Anterior cingulate cortex (tissue), 58 donors: Measurements from ENCODE around the gene TBC1D2B.
"Not testable (repeated sequence)": the region's sequence is repeated elsewhere in the genome, so short reads cannot be mapped to it uniquely, and the experiment has no call there.

Source experiments
- DNase-seq, 58 donors: peaks; one replicate each; lab custom pipeline; 2025; lab: John Stamatoyannopoulos, UW

TBC1D2B gene

DNA sequence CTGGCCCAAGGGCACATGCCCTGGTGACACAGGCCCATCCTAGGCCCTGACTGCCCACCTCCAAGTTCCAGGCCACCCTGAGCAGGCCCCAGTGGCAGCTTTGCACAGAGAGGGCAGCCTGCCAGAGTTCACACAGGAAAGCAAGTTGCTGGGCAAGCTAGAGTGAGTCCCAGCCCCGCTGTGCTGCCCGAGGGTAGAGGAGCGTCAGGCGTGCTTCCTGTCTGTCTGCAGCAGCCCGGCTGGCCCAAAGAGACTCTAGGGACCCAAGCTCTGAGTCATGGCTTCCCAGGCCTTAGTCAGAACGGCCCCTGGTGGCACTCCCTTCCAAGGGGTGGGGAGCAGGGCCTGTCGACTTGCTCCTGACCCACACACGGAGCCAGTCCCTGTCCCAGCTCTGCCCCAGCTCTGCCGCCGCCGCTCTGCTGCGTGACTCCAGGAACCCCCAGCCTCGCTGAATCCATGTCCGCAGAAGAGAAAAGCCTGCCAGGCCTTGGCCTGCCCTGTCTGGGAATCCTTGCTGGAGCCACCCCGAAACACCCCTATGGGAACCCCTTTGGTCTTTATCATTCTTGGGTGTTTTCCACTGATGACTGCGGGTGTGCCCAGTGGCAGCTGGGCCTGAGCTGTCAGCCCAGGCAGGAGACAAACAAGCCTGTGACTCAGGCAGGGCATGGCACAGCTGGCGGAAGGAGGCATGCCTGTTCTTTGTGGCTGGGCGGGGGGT lies 83.4 kb downstream of the TBC1D2B start:
- DNase-seq, result peak in 28 of 58 donors; percentile 8 to 93 (median 45)

DNA sequence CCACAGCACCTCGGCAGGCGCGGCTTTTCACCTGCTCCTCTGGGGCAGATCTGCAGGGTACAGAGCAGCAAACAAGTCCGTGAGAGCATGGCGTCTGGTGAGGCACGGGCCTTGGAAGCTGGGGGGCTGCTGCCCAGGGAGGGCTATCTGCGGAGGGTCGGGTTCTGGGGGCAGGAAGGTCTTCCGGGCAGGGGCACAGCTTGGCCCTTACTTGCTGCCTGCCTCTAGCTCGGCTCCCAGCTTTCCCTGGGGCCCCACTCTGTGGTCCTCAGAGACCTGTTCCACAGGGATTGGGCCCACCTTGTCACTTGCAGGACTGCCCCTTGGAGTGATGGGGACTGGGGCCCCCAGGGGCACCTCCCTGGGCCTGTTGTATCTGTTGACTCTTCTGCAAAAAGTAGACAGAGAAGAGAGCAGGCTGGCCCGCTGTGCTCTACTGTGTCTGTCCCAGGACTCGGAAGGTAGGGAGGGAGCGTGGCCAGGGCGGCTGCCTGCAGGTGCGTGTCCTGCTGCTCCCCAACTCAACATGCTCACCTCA lies 84.1 kb downstream of the TBC1D2B start:
- DNase-seq, result no peak

DNA sequence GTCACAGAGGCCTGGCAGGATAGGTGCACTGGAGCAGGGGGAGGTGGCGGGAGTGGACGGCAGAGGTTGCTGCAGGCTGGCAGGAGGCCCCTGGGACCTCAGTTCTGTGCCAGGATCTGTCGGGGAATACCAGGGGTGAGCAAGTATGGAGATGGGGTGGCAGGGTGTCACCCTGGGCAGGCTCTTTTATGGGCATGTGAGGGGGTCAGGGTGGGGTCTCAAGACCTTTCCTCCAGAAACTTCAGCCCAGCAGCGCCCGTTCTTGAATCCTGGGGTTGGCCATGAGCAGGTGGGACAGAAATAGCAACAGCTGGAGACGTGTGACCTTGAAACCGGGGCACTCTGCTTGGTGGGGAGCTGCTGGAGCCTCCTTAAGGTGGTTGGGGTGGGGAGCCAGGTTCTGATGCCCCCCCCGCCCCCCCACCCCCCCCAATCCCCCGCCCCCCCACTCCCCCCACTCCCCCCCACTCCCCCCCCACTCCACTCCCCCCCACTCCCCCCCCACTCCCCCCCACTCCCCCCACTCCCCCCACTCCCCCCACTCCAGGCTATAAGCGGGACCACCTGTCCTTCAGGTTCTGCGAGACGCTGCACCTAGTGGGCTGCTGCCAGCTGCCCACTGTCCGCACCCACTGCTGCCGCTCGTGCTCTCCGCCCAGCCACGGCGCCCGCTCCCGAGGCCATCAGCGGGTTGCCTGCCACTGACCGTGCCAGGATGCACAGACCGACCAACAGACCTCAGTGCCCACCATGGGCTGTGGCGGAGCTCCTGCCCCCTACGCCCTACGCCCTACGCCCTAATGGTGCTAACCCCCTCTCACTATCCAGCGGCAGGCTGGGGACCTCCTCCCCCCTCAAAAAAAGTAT lies 84.9 kb downstream of the TBC1D2B start:
- no peak for DNase-seq

DNA sequence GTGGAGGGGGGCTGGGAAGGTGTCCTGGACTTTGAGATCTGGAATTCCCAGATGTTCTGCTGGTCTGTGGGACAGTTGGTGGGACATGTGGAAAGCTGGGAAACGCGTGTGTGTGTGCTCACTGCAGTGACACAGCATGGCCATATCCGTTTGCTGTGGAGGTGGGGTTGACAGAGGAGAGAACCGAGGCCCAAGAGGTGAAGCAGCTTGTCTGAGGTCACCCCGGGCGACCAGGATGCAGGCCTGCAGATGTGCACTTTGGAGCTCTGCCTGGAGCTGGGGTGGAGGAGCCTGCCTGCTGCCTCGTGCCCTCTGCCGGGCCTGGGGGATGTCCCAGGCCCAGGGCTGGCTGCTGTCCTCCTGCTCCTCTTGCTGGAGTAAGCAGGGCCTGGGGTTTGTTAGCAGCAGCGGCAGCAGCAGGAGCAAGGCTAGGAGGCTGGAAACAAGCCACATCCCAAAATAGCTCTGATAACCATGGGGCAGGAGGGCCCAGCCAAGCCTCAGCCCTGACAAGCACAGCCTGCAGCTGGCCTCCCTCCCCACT lies 85.8 kb downstream of the TBC1D2B start:
- peak in 28 of 58 donors; percentile 8 to 64 (median 38) for DNase-seq

DNA sequence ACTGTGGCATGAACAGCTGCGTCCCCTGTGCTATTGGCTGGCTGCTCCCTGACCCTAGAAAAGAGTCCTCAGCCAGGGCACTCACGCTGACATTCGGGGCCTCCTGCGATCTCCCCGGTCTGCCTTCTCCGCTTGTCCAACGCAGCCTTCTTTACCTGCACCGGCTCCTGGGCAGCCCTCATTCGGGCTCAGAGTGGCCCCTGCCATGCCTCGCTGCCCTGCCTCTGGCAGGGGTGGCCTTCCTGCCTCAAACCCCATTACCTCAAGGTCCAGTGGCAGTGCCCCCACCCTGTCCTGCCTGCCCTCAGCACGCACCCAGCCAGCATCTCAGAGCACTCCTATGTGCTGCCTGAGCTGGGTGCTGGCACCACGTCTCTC lies 86.5 kb downstream of the TBC1D2B start:
- no peak for DNase-seq

DNA sequence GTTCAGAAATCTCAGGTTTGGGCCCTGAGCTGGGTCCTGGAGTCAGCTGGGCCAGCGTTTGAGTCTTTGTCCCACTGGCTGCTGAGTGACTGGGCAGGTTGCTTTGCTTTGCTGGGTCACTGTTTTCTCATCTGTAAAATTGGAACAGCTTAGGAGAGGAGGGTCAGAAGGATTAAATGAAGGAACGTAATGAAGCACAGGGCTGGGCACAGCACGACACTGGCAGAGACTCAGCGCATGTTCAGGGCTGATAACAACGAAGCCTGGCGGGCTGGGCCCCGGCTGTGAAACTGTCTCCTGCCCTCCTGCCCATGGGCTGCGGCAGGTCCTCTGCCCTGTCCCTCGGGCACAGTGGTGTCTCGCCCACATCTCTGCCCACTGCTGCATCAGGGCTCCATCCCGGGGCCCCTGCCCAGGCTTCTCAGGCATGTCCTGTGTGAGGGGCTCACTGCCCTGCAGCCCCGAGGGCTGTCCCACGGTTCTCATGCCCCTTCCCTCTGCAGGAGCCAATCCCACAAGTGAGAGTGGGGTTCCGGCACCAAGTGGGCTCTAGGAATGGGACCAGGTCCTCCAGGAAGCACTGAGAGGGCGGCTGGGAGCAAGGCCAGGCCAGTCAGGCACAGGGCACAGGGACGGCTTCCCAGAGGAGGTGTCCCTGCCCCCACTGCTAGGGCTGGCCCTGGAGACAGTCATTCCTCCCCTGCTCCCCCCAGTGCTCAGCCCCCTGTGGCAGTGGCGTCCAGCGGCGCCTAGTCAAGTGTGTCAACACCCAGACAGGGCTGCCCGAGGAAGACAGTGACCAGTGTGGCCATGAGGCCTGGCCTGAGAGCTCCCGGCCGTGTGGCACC lies 88.0 kb downstream of the TBC1D2B start:
- DNase-seq, result no peak

DNA sequence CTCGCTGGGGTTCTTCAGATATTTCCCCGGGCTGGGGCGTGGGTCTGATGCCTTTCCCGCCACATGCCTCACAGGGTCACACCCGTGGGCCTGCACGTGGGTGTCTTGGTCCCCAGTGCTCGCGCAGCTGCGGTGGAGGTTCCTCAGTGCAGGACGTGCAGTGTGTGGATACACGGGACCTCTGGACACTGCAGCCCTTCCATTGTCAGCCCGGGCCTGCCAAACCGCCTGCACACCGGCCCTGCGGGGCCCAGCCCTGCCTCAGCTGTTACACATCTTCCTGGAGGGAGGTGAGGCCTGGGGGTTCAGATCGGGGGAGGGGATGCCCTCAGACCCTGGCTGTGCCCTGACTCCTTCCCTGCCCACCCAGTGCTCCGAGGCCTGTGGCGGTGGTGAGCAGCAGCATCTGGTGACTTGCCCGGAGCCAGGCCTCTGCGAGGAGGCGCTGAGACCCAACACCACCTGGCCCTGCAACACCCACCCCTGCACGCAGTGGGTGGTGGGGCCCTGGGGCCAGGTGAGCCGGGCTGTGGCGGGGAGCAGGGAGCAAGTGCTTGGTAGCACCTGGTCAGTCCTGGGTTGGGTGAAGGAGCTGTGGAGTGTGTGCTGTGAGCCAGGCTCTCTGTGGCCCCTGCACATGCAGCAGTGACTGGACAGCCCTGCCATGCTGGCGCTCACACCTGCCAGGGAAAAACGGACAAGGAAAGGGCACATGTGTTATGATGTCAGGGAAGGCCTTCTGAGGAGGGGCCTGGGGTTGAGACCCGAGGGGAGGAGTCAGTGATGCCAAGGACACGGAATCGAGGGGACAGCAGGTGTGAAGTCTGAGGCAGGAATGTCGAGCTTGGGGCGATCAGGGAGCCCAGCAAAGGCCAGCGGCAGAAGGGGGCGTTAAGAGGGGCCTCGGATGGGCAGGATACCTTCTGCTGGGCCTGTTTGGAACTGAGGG lies 88.9 kb downstream of the TBC1D2B start:
- DNase-seq, result no peak

DNA sequence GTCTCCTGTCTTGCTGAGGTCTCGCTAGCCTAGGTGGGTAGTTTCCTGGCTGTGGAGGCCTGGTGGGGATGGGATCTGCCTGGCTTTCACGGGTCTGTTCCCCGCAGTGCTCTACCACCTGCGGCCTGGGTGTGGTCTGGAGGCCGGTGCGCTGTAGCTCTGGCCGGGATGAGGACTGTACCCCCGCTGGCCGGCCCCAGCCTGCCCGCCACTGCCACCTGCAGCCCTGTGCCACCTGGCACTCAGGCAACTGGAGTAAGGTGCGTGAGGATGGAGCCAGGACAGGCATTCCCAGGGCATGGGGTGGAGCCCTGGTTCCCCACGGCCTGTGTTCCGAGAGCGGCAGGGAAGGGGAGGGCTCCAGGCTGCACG lies 89.8 kb downstream of the TBC1D2B start:
- not testable (repeated sequence) for DNase-seq

DNA sequence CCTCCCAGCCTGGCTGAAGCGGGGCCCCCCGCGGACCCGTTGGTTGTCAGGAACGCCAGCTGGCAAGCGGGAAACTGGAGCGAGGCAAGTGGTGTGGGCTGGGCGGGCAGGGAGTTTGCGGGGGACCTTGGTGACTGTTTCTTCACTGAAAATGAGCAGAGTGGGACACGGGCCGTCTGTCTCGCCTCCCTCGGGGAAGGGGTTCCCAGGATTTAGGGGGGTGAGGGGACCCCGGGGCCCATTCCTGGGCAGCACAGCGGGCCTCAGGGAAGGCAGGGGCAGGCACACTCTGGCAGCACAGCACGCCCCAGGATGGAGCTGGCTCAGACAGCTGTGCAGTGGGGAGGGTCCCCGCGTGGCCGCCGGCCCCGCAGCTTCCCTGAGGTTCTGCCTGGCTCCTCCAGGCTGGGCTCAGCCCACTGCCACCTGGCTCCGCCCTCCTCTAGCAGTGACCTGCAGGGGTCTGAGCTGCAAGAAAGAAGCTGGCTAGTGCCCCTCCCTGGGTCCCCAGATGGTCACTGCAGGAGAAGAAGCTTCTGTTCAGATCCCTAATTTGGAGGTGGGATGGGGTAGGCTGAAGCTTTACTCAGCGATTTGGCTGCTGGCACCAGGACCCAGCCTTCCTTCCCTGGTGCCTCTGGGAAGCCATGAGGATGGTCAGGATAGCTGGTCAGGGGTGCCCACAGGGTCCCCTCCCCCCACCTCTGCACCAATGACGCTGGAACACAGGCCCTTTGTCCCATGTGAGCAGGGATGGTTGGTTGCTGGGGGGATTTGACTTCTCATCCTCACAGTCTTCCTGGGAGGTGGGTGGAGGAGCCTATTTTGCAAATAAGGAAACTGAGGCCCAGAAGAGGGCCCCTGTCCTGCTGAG lies 90.4 kb downstream of the TBC1D2B start:
- DNase-seq, result peak in 5 of 58 donors; percentile 17 to 34 (median 28)

DNA sequence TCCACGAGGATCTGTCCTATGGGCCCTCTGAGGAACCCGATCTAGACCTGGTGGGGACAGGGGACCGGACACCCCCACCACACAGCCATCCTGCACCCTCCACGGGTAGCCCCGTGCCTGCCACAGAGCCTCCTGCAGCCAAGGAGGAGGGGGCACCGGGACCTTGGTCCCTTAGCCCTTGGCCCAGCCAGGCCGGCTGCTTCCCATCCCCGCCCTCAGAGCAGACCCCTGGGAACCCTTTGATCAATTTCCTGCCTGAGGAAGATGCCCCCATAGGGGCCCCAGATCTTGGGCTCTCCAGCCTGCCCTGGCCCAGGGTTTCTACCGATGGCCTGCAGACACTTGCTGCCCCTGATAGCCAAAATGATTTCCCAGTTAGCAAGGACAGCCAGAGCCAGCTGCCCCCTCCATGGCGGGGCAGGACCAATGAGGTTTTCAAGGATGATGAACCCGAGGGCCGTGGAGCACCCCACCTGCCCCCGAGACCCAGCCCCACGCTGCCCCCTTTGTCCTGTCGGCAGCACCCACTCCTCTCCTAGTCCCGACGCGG lies 91.5 kb downstream of the TBC1D2B start:
- no peak for DNase-seq

DNA sequence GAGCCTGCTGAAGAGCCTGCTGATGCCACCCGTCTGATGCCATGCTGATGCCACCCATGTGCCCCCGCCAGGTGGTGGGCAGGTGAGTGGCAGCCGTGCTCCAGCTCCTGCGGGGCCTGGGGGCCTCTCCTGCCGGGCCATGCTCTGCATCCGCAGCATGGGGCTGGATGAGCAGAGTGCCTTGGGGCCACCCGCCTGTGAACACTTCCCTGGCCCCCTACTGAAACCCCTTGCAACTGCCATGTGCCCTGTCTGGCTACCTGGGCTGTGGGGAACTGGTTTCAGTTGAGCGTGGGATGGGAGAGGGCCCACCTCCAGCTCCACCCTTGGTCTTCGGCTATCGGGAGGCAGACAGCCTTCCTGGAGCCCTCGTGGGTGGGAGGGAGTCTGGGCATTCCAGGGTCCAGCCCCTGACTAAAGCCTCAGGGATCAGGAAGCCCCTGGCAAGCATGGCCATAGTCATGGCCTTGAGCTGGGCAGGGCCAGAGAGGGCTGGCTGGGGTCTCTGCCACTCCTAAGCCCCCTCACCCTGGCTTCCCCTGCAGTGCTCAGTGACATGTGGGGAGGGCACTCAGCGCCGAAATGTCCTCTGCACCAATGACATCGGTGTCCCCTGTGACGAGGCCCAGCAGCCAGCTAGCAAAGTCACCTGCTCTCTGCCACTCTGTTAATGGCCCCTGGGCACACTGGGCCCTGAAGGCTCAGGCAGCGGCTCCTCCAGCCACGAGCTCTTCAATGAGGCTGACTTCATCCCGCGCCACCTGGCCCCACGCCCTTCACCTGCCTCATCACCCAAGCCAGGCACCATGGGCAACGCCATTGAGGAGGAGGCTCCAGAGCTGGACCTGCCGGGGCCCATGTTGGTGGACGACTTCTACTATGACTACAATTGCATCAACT lies 92.2 kb downstream of the TBC1D2B start:
- DNase-seq, result no peak

DNA sequence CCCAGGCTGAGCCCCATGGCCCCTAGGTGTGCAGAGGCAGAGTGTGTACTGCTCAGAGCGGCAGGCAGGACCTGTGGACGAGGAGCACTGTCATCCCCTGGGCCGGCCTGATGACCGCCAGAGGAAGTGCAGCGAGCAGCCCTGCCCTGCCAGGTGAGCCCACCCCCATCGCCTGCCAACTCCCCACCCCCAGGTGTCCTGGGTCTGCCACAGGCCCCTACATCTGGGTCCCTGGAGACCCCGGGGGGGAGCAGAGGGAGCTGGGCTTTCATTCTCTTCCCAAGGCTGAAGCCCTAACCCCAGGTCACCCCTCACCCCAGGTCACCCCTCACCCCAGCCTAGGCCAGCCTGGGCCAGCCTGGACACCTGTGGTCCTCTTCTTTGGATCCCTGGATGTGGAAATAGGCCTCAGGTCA lies 93.1 kb downstream of the TBC1D2B start:
- DNase-seq, result no peak

DNA sequence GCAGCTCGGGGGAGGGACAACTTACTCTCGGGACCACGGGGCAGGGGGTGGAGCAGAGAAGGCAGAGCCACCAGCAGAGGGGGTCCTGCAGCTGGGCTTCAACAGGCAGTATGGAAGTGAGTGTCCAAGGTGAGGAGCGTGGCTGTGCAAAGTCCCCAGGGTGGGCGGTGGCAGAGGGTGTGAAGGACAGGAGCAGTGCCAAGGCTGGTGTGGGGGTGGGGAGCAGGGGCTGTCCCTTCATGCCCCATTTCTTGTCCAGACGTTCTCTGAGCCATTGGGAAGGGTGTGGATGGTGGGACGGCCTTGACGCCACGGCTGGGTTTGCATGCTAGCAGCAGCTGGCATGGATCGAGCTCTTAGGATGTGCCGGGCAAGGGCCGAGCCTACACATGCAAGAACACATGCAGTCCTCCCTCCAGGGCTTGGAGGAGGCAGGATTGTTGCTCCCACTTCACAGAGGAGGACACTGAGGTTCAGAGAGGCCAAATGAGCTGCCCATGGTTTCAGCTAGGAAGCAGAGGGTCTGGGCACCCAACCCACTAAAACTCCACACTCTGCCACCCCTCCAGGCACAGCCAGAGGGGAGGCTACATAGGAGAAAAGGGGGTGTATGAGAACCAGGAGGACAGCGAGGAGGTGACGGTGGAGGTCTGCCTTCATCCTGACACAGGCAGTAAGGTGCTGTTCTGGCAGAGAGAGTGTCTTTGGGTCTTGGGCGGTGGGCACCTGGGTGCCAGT lies 93.6 kb downstream of the TBC1D2B start:
- DNase-seq, result no peak

DNA sequence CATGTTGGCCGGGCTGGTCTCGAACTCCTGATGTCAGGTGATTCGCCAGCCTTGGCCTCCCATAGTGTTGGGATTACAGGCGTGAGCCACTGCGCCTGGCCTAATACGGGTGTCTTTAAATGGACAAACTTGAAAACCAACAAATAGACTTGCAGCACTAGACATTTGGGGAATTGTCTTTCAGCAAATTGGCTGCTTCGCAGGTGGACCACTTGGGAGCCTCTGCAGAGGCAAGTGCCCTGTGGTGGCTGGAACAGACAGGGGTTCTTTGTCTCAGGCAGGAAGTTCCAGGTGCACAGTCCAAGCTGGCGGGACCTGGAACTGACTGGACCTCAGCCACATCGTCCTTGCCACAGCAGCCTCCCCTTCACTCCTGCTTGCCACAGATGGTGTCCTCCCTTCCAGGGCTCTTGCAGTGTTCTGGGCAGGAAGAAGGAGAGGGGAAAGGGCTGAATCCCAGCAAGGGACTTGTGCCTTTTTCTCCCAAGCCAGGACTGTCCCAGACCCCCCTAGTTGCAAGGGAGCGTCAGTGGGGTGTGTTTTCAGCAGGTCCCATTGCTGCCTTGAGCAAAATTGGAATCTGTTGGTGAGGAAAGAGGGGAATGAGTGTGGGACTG lies 94.3 kb downstream of the TBC1D2B start:
- no peak for DNase-seq

DNA sequence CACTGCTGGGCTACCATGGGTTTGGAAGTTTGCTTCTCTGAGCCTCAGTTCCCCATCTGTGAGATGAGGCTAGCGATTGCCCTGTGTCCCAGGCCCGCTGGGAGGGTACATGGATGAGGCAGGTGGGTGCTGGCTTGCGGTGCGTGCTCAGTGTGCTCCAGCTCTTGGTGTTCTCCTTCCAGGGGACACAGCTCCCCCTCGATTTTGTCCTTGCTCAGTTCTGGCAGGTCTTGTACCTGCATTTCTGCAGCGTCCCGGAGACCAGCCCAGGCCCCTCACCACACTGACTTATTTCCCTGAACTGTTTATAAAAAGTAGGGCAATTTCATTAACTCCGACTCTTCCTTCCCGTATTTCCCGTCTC lies 95.4 kb downstream of the TBC1D2B start:
- no peak for DNase-seq
